ENCODE results near the gene PCDHGB2. TPM values are rescaled to one million over a fixed set of nuclear protein-coding genes. Genes with fewer than 3 reads are reported as not detected.

The PCDHGB2 gene
- polyA plus RNA-seq, 1 donor, result 4.0 TPM

Other genes with a start within 250 kb of the PCDHGB2 start
- gene PCDHB4, start 238.2 kb upstream of the PCDHGB2 start, polyA plus RNA-seq (ENCODE audit: insufficient read length), result 1.9 TPM
- gene PCDHB5, start 224.8 kb upstream of the PCDHGB2 start, polyA plus RNA-seq (ENCODE audit: insufficient read length), result 7.5 TPM
- gene PCDHB6, start 209.9 kb upstream of the PCDHGB2 start, polyA plus RNA-seq (ENCODE audit: insufficient read length), result 3.5 TPM
- 4.5 TPM for gene PCDHB7, start 187.3 kb upstream of the PCDHGB2 start, polyA plus RNA-seq (ENCODE audit: insufficient read length)
- gene PCDHB8, start 182.2 kb upstream of the PCDHGB2 start, polyA plus RNA-seq (ENCODE audit: insufficient read length), result 2.6 TPM
- 8.1 TPM for gene PCDHB16, start 177.6 kb upstream of the PCDHGB2 start, polyA plus RNA-seq (ENCODE audit: insufficient read length)
- gene PCDHB9, start 172.8 kb upstream of the PCDHGB2 start, polyA plus RNA-seq (ENCODE audit: insufficient read length), result 4.3 TPM
- gene PCDHB10, start 167.6 kb upstream of the PCDHGB2 start, polyA plus RNA-seq (ENCODE audit: insufficient read length), result 7.2 TPM
- 4.4 TPM for gene PCDHB11, start 160.4 kb upstream of the PCDHGB2 start, polyA plus RNA-seq (ENCODE audit: insufficient read length)
- gene PCDHB12, start 151.3 kb upstream of the PCDHGB2 start, polyA plus RNA-seq (ENCODE audit: insufficient read length), result 4.6 TPM
- gene PCDHB13, start 146.1 kb upstream of the PCDHGB2 start, polyA plus RNA-seq (ENCODE audit: insufficient read length), result 9.3 TPM
- 11.3 TPM for gene PCDHB14, start 136.7 kb upstream of the PCDHGB2 start, polyA plus RNA-seq (ENCODE audit: insufficient read length)
- 12.5 TPM for gene PCDHB15, start 114.6 kb upstream of the PCDHGB2 start, polyA plus RNA-seq (ENCODE audit: insufficient read length)
- 0.23 TPM for gene SLC25A2, start 55.9 kb upstream of the PCDHGB2 start, polyA plus RNA-seq (ENCODE audit: insufficient read length)
- gene TAF7, start 39.2 kb upstream of the PCDHGB2 start, polyA plus RNA-seq (ENCODE audit: insufficient read length), result 154 TPM
- 1.1 TPM for gene PCDHGA1, start 29.5 kb upstream of the PCDHGB2 start, polyA plus RNA-seq (ENCODE audit: insufficient read length)
- 6.8 TPM for gene PCDHGA2, start 21.2 kb upstream of the PCDHGB2 start, polyA plus RNA-seq (ENCODE audit: insufficient read length)
- 2.9 TPM for gene PCDHGA3, start 16.2 kb upstream of the PCDHGB2 start, polyA plus RNA-seq (ENCODE audit: insufficient read length)
- 1.9 TPM for gene PCDHGB1, start 9.9 kb upstream of the PCDHGB2 start, polyA plus RNA-seq (ENCODE audit: insufficient read length)
- 2.6 TPM for gene PCDHGA4, start 5.0 kb upstream of the PCDHGB2 start, polyA plus RNA-seq (ENCODE audit: insufficient read length)
- 2.7 TPM for gene PCDHGA5, start 4.2 kb downstream of the PCDHGB2 start, polyA plus RNA-seq (ENCODE audit: insufficient read length)
- 2.8 TPM for gene PCDHGB3, start 10.2 kb downstream of the PCDHGB2 start, polyA plus RNA-seq (ENCODE audit: insufficient read length)
- 8.1 TPM for gene PCDHGA6, start 13.9 kb downstream of the PCDHGB2 start, polyA plus RNA-seq (ENCODE audit: insufficient read length)
- 2.2 TPM for gene PCDHGA7, start 22.7 kb downstream of the PCDHGB2 start, polyA plus RNA-seq (ENCODE audit: insufficient read length)
- gene PCDHGB4, start 27.7 kb downstream of the PCDHGB2 start, polyA plus RNA-seq (ENCODE audit: insufficient read length), result 7.6 TPM
- 0.60 TPM for gene PCDHGA8, start 32.6 kb downstream of the PCDHGB2 start, polyA plus RNA-seq (ENCODE audit: insufficient read length)
- gene PCDHGB5, start 38.0 kb downstream of the PCDHGB2 start, polyA plus RNA-seq (ENCODE audit: insufficient read length), result 10.9 TPM
- 6.5 TPM for gene PCDHGA9, start 42.8 kb downstream of the PCDHGB2 start, polyA plus RNA-seq (ENCODE audit: insufficient read length)
- gene PCDHGB6, start 48.0 kb downstream of the PCDHGB2 start, polyA plus RNA-seq (ENCODE audit: insufficient read length), result 7.3 TPM
- gene PCDHGA10, start 53.0 kb downstream of the PCDHGB2 start, polyA plus RNA-seq (ENCODE audit: insufficient read length), result 3.7 TPM
- gene PCDHGB7, start 57.7 kb downstream of the PCDHGB2 start, polyA plus RNA-seq (ENCODE audit: insufficient read length), result 17.3 TPM
- gene PCDHGA11, start 61.1 kb downstream of the PCDHGB2 start, polyA plus RNA-seq (ENCODE audit: insufficient read length), result 5.1 TPM
- gene PCDHGA12, start 70.5 kb downstream of the PCDHGB2 start, polyA plus RNA-seq (ENCODE audit: insufficient read length), result 1.5 TPM
- 99.2 TPM for gene PCDHGC3, start 116.0 kb downstream of the PCDHGB2 start, polyA plus RNA-seq (ENCODE audit: insufficient read length)
- gene PCDHGC4, start 125.0 kb downstream of the PCDHGB2 start, polyA plus RNA-seq (ENCODE audit: insufficient read length), result 4.4 TPM
- 0.81 TPM for gene PCDHGC5, start 129.1 kb downstream of the PCDHGB2 start, polyA plus RNA-seq (ENCODE audit: insufficient read length)

All from left kidney (tissue), 1 donor.